NOMO-1 (cell line): ENCODE results near the gene SEC14L1.
"Not testable (repeated sequence)": the region's sequence is repeated elsewhere in the genome, so short reads cannot be mapped to it uniquely, and the experiment has no call there.

Source experiments
- DNase-seq, 2 experiments: peaks; one replicate each; lab custom pipeline; 2025; ENCODE audit not compliant: unreplicated experiment in 2 of 2; lab: John Stamatoyannopoulos, UW

Gene SEC14L1

GRCh38 chr17:77254951-77255825 is 114.4 kb downstream of the SEC14L1 start:
- DNase-seq: no peak

- DNase-seq: not testable (repeated sequence)
These were observed 115.2 kb downstream of the SEC14L1 start for GRCh38 chr17:77255970-77256369.

- DNase-seq: no peak
These were observed 115.9 kb downstream of the SEC14L1 start for GRCh38 chr17:77256710-77257109.

- DNase-seq: no peak
These were observed 116.4 kb downstream of the SEC14L1 start for GRCh38 chr17:77257169-77257568.

- no peak for DNase-seq
These were observed 117.1 kb downstream of the SEC14L1 start for GRCh38 chr17:77257596-77258458.

GRCh38 chr17:77258638-77259037 is 117.9 kb downstream of the SEC14L1 start:
- DNase-seq: no peak

GRCh38 chr17:77264617-77265230 is 124.0 kb downstream of the SEC14L1 start:
- no peak for DNase-seq

GRCh38 chr17:77266213-77266612 is 125.4 kb downstream of the SEC14L1 start:
- no peak for DNase-seq
